ENCODE measurements around the gene PLA2G2C. TPM values are rescaled to one million over a fixed set of nuclear protein-coding genes. Genes with fewer than 3 reads are reported as not detected.
A peak's percentile ranks its signal among the peaks of the same experiment; 100 is the strongest.
"Not testable (repeated sequence)": the region's sequence is repeated elsewhere in the genome, so short reads cannot be mapped to it uniquely, and the experiment has no call there.

The PLA2G2C gene, protein sequence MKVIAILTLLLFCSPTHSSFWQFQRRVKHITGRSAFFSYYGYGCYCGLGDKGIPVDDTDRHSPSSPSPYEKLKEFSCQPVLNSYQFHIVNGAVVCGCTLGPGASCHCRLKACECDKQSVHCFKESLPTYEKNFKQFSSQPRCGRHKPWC
- under 1 TPM in 1 of 3 donors, not detected in 2; 0.15 TPM for polyA plus RNA-seq (ENCODE audit: insufficient read length in 3 of 3)

DNA sequence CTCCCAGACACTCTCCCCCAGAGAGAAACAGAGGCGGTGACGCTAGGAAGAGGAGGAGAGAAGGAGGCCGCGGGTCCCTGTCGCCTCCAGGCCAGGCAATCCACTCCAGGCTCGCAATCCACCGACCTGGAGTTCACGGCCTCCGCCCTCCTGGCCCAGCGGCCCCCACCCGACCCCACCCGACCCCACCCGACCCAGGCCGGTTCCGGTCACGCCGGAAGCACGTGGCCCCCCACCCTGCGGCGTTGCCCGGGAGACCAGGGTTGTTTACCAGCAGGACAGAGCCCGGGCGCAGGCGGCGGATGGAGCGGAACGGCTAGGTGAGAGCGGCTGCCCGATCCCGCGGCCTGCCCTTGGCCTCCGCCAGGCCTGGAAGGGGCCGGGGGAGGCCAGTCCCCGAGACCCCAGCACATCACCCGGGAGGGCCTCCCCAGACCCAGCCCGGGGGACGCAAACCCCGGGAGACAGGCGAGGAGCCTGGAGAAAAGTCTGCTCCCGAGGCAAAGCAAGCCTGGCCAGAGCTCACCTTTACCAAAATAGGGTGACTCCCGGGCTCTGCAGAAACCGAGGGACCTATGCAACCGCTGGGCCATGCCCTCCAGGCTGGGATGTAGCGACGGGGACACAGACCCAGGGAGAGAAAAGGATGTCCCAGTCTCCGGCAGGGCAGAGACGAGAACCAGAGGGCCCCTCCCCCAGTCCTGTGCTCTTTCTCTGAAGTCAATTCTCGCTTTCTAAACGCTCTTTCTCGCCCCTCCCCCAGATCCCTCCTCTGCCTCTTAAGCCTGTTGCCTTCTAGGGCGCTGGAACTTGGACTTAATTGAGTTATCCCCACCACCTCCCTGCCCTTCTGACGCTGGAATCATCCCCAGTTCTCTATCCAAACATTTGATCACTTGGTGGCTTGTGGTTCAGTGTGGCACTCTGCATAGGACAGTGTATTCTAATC is at the start of gene PLA2G2C, which contains the start of gene UBXN10:
Gene PLA2G2C, minus strand, starts transcription at position 685 of the 949 bp plus-strand sequence. CDS start 9,155 bp downstream, outside the sequence.
Gene UBXN10, plus strand, starts transcription at position 263 of the 949 bp plus-strand sequence. CDS start 4,466 bp downstream, outside the sequence.
- peak in 1 of 3 donors; percentile 46 for DNase-seq (ENCODE audit: low read depth in 3 of 3, low spot score in 2 of 3)

DNA sequence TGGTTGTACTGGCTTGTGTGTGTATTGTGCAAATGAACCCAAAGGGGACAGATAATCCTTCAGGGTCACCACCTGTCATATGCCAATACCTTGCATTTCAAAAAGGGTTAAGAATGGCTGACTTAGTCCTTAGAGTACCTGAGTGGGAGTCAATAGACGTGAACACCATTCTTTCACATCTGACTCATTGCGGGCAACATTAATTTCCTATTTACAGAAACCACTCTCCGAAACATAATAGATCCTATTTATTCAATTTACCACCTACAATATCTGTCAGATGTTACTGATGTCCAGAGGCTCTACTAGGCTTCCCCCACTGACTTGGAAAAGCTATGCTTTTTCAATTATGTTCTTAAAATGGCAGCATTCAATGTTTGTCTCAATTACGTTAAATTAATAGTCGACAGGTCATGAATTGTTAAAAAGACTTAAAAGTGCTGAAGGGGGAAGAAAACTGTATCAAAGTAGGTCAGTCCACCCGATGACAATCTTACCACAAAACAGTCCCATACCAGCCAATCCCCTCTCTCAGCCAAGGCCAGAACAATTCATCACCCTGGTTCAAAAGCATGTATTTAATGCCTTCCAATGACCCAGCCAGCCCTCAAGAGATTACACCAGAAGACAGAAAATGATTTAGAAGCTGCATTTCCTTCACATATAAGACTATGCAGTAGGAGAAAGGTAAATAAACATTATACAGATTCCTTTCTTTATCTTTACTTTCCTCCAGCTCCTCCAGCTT is 48.6 kb upstream of the PLA2G2C start:
- no peak for DNase-seq (ENCODE audit: low read depth in 3 of 3, low spot score in 2 of 3)

DNA sequence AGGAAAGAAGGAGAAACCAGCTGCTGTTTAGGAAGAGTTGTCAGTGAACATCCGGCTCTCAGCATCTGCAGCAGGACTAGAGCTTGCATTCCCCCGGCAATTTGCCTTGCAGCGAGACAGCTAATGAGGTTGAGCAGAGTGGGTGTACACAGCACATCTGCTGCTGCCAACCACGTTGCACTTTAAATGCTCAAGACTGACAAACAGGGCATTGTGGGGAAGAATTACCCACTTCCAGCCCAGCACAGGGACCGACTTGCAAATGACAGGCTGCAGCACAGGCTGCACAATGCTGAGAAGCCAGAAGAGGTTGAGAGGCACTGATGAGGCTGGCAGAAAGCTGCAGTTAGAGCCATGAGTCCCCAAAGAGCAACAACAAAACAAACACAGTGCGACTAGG is 47.5 kb upstream of the PLA2G2C start:
- DNase-seq (ENCODE audit: low read depth in 3 of 3, low spot score in 2 of 3): no peak

DNA sequence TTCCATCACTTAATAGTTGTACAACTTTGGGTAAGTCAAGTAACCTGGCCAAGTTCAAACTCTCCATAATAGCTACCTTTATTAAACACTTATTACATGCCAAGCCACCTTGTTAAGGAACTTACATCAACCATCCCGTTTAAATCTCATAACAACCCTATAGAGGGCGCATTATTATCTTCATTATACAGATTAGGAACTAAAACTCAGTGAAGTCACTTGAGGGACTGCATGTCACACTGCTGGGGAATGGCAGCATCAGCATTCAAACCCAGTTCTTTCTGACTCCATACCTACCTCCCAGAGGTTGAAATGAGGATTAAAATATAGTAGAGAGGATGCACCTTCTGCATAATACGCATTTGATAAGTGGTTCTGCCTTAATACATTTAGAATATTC is 47.1 kb upstream of the PLA2G2C start:
- DNase-seq (ENCODE audit: low read depth in 3 of 3, low spot score in 2 of 3): no peak

DNA sequence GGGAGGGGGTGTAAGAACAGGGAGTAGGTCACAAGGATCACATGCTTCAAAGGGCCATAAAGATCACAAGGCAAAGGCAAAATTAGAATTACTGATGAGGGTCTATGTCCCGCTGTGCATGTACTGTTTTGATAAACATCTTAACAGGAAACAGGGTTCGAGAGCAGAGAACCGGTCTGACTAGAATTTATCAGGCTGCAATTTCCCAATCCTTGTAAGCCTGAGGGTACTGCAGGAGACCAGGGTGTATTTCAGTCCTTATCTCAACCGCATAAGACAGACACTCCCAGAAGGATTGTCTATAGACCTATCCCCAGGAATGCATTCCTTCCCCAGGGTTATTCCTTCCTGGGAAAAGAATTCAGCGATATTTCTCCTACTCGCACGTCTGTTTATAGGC is 46.2 kb upstream of the PLA2G2C start:
- not testable (repeated sequence) for DNase-seq (ENCODE audit: low read depth in 3 of 3, low spot score in 2 of 3)

DNA sequence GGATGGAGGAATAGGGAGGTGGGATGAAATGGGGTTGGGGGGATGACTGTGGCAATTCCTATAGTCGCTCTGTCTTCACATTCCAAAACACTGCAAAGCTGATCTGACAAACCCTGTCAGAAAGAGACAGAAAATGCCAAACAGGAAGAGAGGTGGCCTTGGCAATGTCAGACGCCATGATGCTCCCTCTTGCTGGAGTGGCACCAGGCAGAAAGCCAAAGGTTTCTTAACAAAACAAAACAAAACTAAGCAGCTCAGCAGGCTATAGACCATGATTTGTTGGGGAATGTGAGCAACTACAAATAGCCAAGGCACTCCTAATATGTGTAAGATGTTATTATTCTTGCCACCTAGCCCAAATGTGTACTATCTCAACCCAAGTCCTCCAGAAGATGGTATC is 42.9 kb upstream of the PLA2G2C start:
- no peak for DNase-seq (ENCODE audit: low read depth in 3 of 3, low spot score in 2 of 3)

DNA sequence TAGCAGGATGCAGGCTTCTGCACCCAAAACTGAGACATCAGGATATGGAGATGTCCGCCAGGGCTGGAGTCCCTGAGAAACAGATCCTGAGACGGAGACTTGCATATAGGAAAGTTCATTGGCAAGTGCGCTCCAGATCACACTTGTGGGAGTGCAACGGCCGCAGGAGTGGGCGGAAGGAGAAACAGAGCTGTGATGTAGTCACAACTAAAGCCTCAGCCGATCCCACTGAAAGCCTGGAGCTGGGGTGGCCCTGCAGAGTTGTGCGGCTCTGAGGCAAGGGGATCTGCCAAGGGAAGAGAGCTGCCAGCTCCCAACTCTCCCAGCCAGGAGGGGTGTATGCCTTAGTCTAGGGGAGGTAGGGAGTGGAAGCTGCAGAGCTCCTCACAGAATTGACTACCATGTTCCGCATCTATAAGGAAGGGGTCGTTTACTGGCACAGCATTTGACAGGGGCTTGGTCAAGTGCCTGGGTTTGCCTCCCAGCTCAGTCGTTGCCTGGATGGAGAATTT is 42.1 kb upstream of the PLA2G2C start:
- no peak for DNase-seq (ENCODE audit: low read depth in 3 of 3, low spot score in 2 of 3)

DNA sequence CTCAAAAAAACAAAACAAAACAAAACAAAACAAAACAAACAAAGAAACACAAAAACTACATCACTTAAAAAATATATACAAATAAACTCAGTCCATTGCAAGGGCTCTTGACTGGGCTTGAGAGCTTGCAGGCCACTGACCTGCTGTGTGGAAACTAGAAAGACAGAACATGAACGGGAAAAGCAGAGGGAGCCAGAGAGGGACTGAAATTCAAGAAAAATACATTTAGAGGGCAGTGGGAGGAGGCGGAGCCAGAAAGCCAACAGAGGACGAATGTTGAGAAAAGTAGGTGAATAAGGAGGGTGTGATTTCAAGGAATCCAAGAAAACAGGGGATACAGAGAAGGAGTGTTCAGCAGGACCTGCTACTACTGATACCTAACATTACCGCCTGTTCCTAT is 41.4 kb upstream of the PLA2G2C start:
- DNase-seq (ENCODE audit: low read depth in 3 of 3, low spot score in 2 of 3): no peak

DNA sequence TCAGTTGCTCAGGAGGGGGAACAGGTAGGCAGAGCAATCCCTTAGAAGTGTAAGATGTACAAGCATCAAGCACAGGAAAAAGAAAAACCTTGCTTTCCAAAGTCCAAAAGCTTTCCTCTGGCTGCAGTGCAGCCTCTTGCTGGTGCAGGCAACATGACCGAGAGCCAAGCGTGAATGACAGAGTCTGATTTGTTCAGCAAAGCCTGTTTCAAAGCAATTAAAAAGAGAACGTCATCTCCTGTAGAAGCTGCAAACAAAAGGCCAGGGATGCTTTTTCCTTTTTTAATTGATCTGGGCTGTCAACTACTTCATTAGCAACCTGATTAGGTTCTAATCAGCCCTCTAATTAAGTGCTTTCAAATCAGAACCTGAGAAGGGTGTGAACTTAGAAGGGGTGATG is 38.2 kb upstream of the PLA2G2C start:
- no peak for DNase-seq (ENCODE audit: low read depth in 3 of 3, low spot score in 2 of 3)

DNA sequence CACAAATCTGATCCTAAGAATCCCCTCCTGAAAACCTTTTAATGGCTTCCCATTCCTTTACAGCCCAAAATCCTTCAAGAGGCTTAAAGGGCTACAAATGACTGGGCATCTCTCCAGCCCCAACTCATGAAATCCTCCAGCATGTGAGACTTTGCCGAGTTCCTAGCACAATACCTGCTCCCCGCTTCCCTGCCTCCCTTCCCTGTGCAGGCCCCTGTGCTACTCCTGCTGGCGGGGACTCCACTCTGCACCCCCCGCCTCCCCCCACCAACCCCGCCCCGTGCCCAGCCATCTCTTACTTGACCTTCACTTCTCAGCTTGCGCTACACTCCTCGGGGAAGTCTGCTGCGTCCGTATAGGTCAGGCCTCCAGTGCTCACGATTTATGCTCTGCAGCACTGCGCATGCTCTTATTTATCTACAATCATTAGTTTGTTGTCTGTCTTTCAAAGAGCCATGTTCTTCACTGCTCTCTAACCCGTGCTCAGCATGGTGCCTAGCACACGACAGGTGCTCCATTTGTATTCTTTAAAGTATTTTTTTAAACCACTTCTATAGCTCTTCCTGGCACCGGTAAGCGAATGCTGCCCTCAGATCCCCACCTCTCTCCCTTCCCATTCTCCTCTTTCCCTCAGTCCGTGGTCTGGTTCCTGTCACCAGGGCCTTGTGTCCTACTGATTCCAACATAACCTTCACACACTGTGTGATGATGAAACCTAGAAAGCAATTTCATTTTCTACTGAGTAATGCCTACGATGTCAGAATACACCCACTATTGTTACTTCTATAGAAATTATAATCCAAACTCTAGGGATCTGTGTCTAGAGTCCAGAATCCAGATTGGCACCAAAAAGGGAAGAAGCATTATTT is 37.5 kb upstream of the PLA2G2C start:
- no peak for DNase-seq (ENCODE audit: low read depth in 3 of 3, low spot score in 2 of 3)

DNA sequence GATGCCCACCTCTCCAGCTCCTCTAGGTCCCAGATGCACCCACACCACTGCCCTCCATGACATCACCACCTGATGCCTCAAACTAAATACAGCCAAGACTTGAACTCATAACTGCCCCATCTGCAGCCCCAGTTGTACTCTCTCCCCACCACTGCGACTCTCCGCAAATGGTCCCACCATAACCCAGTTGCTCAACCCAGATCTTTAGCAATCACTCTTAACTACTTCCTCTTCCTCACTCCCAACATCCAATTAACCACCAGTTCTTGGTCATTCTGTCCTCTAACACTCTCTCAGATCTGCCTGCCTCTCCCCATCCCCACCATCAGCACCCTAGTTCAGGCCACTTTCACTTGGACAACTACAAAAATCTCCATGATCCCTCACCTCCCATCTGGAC is 36.8 kb upstream of the PLA2G2C start:
- no peak for DNase-seq (ENCODE audit: low read depth in 3 of 3, low spot score in 2 of 3)

DNA sequence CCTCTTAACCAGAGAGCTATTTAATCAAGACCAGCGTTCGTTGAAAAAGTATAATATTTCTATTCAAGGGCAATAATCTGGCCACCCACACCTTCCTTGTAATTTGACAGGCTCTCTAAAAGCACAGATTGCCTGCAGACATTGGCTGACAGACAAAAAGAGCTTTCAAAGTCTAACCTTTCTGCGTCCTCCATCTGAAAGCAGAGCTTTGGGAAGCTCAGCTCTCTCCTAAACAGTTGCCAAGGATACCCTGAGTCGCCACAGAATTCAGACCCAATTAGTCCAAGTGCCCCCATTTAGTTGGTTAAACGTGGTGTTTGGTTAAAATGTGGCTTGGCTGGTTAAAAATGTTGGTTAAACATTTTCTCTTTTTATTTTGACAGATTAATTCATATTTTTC is 33.7 kb upstream of the PLA2G2C start:
- DNase-seq (ENCODE audit: low read depth in 3 of 3, low spot score in 2 of 3): no peak

DNA sequence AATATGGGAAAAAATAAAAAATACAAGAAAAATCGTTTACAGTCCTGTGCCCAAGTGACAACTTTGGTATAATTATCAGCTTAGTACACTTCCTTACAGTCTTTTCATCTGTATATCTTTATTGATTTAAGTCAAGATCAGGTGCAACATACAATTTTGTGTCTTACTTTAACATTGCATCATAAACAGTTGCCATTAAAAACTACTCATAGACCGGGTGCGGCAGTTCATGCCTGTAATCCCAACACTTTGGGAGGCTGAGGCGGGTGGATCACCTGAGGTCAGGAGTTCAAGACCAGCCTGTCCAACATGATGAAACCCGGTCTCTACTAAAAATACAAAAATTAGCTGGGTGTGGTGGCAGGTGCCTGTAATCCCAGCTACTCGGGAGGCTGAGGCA is 32.7 kb upstream of the PLA2G2C start:
- not testable (repeated sequence) for DNase-seq (ENCODE audit: low read depth in 3 of 3, low spot score in 2 of 3)

DNA sequence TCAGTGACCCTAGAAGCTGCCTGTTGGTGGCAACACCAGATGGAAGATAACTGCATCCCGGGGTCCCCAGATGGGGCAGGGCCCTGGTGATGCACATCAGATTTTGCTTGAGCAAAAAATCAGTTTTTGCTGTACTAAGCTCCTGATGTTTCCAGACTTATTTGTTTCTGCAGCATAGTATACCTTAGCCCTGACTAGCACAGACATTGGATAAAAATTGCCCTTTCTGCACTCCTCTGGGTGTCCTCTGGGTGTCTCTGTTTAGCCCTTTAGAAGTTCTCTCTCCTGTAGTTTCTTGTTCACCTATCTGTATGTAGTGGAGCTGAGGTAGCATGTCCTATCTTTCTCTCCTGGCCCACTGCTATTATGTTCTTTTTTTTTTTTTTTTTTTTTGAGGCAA is 30.3 kb upstream of the PLA2G2C start:
- DNase-seq (ENCODE audit: low read depth in 3 of 3, low spot score in 2 of 3): no peak

DNA sequence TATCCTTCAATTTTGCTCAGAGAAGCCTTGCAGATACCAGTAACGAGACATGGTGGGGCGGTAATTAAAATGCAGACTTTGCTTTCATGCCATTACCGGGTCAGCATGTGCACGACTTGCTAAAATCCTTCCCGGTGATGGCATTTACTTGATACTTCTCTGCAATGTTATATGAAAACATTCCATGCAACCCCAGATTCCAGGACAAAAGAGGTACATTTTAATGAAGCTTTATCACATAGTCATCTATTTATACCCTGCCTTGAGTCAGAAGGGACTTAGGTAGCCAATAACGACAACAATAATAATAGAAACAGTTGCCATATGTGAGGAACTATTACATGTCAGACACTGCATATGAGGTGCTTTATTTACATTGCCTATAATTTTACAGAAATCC is 29.4 kb upstream of the PLA2G2C start:
- DNase-seq (ENCODE audit: low read depth in 3 of 3, low spot score in 2 of 3): no peak

DNA sequence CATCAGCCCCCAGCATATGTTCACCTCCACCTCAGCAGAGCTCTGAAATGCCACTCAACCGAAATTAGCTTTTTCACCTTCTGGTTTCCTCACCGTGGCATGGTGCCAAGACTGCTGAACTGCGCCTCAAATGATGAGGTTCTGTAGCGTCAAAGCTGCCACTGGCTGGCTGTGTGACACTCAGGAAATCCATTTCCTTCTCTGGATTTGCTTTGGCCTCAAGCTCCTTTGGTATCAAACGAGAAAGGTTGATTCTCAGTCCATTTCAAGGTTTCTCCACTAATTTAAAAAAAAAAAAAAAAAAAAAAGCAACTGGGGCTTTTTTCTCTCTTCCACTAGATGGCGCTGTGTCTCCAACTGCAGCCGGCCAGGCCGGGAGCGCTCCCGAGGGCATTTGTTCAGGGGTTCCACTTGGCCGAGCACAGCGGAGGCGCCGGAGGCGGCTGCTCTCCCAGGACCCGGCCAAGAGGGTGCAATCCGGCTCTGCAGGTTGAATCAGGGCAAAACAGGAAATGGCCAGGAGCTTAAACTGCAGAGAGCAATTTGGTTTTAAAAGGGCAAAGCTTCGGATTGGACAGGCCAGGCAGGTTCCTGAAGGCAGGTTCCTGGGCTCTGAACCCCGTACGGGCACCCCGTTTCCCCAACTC is 26.5 kb upstream of the PLA2G2C start:
- DNase-seq (ENCODE audit: low read depth in 3 of 3, low spot score in 2 of 3): peak in 2 of 3 donors; percentile 65 to 77

DNA sequence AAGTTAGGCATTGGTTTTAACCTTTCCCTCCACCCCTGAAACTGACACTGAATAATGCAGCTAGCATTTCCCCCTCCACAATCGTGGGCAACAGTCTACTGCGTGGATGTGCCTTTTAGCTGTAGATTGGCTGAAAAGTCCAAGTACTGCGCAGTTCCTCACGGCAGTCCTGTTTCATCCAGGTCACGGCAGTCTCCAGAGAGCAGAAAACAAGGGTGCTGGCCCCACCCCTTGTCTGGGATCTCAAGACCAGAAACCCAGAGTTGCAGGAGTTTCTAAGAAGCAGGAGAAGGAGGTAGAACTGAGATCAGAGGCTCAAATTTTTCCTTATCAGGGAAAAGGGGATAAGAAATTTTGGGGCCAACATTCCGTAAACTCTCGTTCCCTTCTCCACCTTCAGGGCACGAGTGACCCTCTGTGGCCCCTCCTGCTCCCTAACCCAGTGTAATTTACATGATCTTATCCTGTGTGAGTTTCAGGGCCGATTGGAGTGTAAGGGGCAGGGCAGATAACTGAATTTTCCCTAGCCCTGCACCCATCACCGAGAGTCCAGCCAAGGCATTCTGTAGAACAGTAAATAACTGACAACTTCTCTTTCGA is 25.9 kb upstream of the PLA2G2C start:
- DNase-seq (ENCODE audit: low read depth in 3 of 3, low spot score in 2 of 3): no peak

DNA sequence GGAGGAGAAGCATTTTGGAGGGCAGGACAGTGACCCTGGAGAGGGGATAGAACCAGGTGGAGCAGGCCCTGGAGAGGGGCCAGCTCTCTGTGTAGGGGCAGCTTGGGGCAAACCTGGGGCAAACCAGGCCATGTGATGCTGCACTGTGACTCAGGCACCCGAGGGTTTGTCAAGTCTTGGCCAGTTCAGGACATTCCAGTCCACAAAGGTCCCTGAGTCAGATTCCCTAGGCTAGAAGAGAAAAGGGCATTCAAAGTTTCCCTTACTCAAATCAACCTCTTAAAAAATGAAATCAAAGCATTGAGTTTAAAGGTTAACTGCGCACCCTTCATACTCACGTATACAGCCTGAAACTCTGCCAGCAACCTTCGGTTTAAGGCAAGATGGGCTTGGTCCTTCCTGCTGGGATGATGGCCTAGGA is 25.2 kb upstream of the PLA2G2C start:
- DNase-seq (ENCODE audit: low read depth in 3 of 3, low spot score in 2 of 3): no peak
